ENCODE results near the gene KDM4B. TPM values are rescaled to one million over a fixed set of nuclear protein-coding genes. Genes with fewer than 3 reads are reported as not detected.

The KDM4B gene
- total RNA-seq (11.8 and 14.4 TPM in 2 replicates), polyA plus RNA-seq (4.5 and 6.4 TPM in 2 replicates), polyA minus RNA-seq (ENCODE audit: low replicate concordance) (16.2 and 35.0 TPM in 2 replicates)
- polyA plus RNA-seq (2012), result 10.5 and 13.1 TPM in 2 replicates

- peak; percentile 99 to 100 for DNase-seq (ENCODE audit: low read depth in 2 of 2)
- Histone ChIP-seq H3K9ac (ENCODE audit: insufficient read depth, low read length) (peak within 1 kb of the TSS; percentile 60), H2AFZ (ENCODE audit: low read length) (peak within 1 kb of the TSS; percentile 41), H3K79me2 (ENCODE audit: control insufficient read depth, insufficient read depth, low read length) (peaks cover 40% of the 10 kb centered on the region), H3K27me3 (ENCODE audit: control insufficient read depth, insufficient read depth, low read length) (no peaks in the 10 kb centered on the region), H3K9me3 (ENCODE audit: control insufficient read depth, insufficient read depth, low read depth, low read length) (no peaks in the 10 kb centered on the region), H3K27ac (ENCODE audit: insufficient read depth, low read length) (peak within 1 kb of the TSS; percentile 62), H3K4me2 (ENCODE audit: extremely low read depth, insufficient read depth, low read length) (peak within 1 kb of the TSS; percentile 97), H3K4me1 (ENCODE audit: control insufficient read depth, extremely low read depth, insufficient read depth, low read length) (peaks cover 14% of the 10 kb centered on the region), H4K20me1 (ENCODE audit: control insufficient read depth, extremely low read depth, insufficient read depth, low read length) (peaks cover 4% of the 10 kb centered on the region), H3K36me3 (ENCODE audit: control insufficient read depth, insufficient read depth, low read length) (no peaks in the 10 kb centered on the region), H3K4me3 (replicated peaks in 1 of 4; ENCODE audit: control extremely low read depth in 1 of 4, insufficient read depth in 1 of 4, low read depth in 3 of 4, low read length in 4 of 4) (peak within 1 kb of the TSS; percentile 72 to 81 (median 76))
- TF ChIP-seq CTCF (conservative IDR thresholded peaks at IDR 0.05 in 1 of 2, IDR thresholded peaks at IDR 0.05 in 1 of 2; ENCODE audit: low read depth in 1 of 2, low read length in 2 of 2) (no peak), EZH2 (IDR thresholded peaks at IDR 0.05; ENCODE audit: low read length, missing control alignments) (no peak)
Observed at GRCh38 chr19:4968462-4969291, at the start of gene KDM4B. Gene KDM4B, plus strand, starts transcription at chr19:4969113. Its CDS starts 63,778 bp downstream, at chr19:5032891.

GRCh38 chr19:4922530-4923275, 46.2 kb upstream of the KDM4B start:
- Histone ChIP-seq H3K27ac (ENCODE audit: insufficient read depth, low read length) (no peak overlapping the region), H3K9me3 (ENCODE audit: control insufficient read depth, insufficient read depth, low read depth, low read length) (no peaks in the 10 kb centered on the region), H3K4me1 (ENCODE audit: control insufficient read depth, extremely low read depth, insufficient read depth, low read length) (no peaks in the 10 kb centered on the region), H3K4me3 (replicated peaks in 1 of 4; ENCODE audit: control extremely low read depth in 1 of 4, insufficient read depth in 1 of 4, low read depth in 3 of 4, low read length in 4 of 4) (no peak overlapping the region), H3K27me3 (ENCODE audit: control insufficient read depth, insufficient read depth, low read length) (no peaks in the 10 kb centered on the region), H3K4me2 (ENCODE audit: extremely low read depth, insufficient read depth, low read length) (no peak overlapping the region), H3K36me3 (ENCODE audit: control insufficient read depth, insufficient read depth, low read length) (peaks cover 5% of the 10 kb centered on the region), H3K79me2 (ENCODE audit: control insufficient read depth, insufficient read depth, low read length) (peaks cover 80% of the 10 kb centered on the region), H4K20me1 (ENCODE audit: control insufficient read depth, extremely low read depth, insufficient read depth, low read length) (no peaks in the 10 kb centered on the region), H2AFZ (ENCODE audit: low read length) (no peak overlapping the region), H3K9ac (ENCODE audit: insufficient read depth, low read length) (no peak overlapping the region)
- DNase-seq (ENCODE audit: low read depth in 2 of 2), result no peak
- TF ChIP-seq EZH2 (IDR thresholded peaks at IDR 0.05; ENCODE audit: low read length, missing control alignments), result no peak
- TF ChIP-seq CTCF (conservative IDR thresholded peaks at IDR 0.05 in 1 of 2, IDR thresholded peaks at IDR 0.05 in 1 of 2; ENCODE audit: low read depth in 1 of 2, low read length in 2 of 2), result no peak

- peaks cover 5% of the 10 kb centered on the region for H3K36me3 ChIP-seq (ENCODE audit: control insufficient read depth, insufficient read depth, low read length)
- H3K9ac ChIP-seq (ENCODE audit: insufficient read depth, low read length), result no peak overlapping the region
Observed at GRCh38 chr19:4923276-4923747, 45.6 kb upstream of the KDM4B start.

More at GRCh38 chr19:4923276-4923747, 45.6 kb upstream of the KDM4B start:
- H3K9me3 ChIP-seq (ENCODE audit: control insufficient read depth, insufficient read depth, low read depth, low read length), result no peaks in the 10 kb centered on the region
- H4K20me1 ChIP-seq (ENCODE audit: control insufficient read depth, extremely low read depth, insufficient read depth, low read length), result no peaks in the 10 kb centered on the region
- no peak overlapping the region for H2AFZ ChIP-seq (ENCODE audit: low read length)
- no peaks in the 10 kb centered on the region for H3K27me3 ChIP-seq (ENCODE audit: control insufficient read depth, insufficient read depth, low read length)
- H3K4me2 ChIP-seq (ENCODE audit: extremely low read depth, insufficient read depth, low read length), result no peak overlapping the region
- TF ChIP-seq EZH2 (IDR thresholded peaks at IDR 0.05; ENCODE audit: low read length, missing control alignments), result no peak
- no peak overlapping the region for H3K27ac ChIP-seq (ENCODE audit: insufficient read depth, low read length)
- H3K79me2 ChIP-seq (ENCODE audit: control insufficient read depth, insufficient read depth, low read length), result peaks cover 82% of the 10 kb centered on the region
- DNase-seq (ENCODE audit: low read depth in 2 of 2), result no peak
- H3K4me1 ChIP-seq (ENCODE audit: control insufficient read depth, extremely low read depth, insufficient read depth, low read length), result no peaks in the 10 kb centered on the region
- no peak overlapping the region for H3K4me3 ChIP-seq (replicated peaks in 1 of 4; ENCODE audit: control extremely low read depth in 1 of 4, insufficient read depth in 1 of 4, low read depth in 3 of 4, low read length in 4 of 4)
